GM23338 (cell line): ENCODE data around the gene EPX. TPM values are rescaled to one million over a fixed set of nuclear protein-coding genes. Genes with fewer than 3 reads are reported as not detected.

Experiments
- ATAC-seq: fragments of 200-7000 bp; cut with Tn5 transposase; 3 replicates; pipeline ENCODE4 v1.9.1; 2020
- DNase-seq: peaks from one replicate; pipeline ENCODE4 v3.0.0-alpha.2; 2015; ENCODE audit warnings: low spot score
- H2AFZ ChIP-seq: fragments of 200-600 bp; sonication (generic); 2 replicates; pipeline ENCODE4 v1.8.0; 2016; ENCODE audit warnings: antibody characterized with exemption, mild to moderate bottlenecking, moderate library complexity
- H3F3A ChIP-seq: fragments of 200-600 bp; sonication (generic); replicated peaks from 2 replicates; pipeline ENCODE4 v1.8.0; 2017; ENCODE audit warnings: antibody characterized with exemption, mixed run types, low read depth
- H3K27ac ChIP-seq: fragments of 200-600 bp; sonication (generic); 2 replicates; pipeline ENCODE4 v1.6.1; 2016; ENCODE audit warnings: low read depth
- H3K27me3 ChIP-seq: fragments of 200-600 bp; sonication (generic); 2 replicates; pipeline ENCODE4 v1.8.0; 2016; ENCODE audit warnings: mild to moderate bottlenecking, mixed run types, moderate library complexity; ENCODE audit not compliant: insufficient read depth
- H3K36me3 ChIP-seq: fragments of 200-600 bp; sonication (generic); 2 replicates; pipeline ENCODE4 v1.8.0; 2016; ENCODE audit warnings: mild to moderate bottlenecking; ENCODE audit not compliant: insufficient read depth
- H3K4me1 ChIP-seq: fragments of 200-600 bp; sonication (generic); 2 replicates; pipeline ENCODE4 v1.8.0; 2016; ENCODE audit warnings: mild to moderate bottlenecking, moderate library complexity; ENCODE audit not compliant: insufficient read depth
- H3K4me2 ChIP-seq: fragments of 200-600 bp; sonication (generic); 2 replicates; pipeline ENCODE4 v1.7.1; 2017; ENCODE audit warnings: mixed run types
- H3K4me3 ChIP-seq: fragments of 200-600 bp; sonication (generic); 2 replicates; pipeline ENCODE4 v1.6.1; 2016; ENCODE audit warnings: mixed run types
- H3K79me2 ChIP-seq: fragments of 200-600 bp; sonication (generic); replicated peaks from 2 replicates; pipeline ENCODE4 v1.8.0; 2017; ENCODE audit warnings: mild to moderate bottlenecking; ENCODE audit not compliant: insufficient read depth
- H3K9me2 ChIP-seq: fragments of 200-600 bp; sonication (generic); 2 replicates; pipeline ENCODE4 v1.8.0; 2017; ENCODE audit not compliant: insufficient read depth
- H4K20me1 ChIP-seq: fragments of 200-600 bp; sonication (generic); replicated peaks from 2 replicates; pipeline ENCODE4 v1.8.0; 2017; ENCODE audit warnings: mild to moderate bottlenecking; ENCODE audit not compliant: insufficient read depth
- H3K27ac Mint-ChIP-seq: 2 replicates; pipeline ENCODE4 v1.8.0; 2020; ENCODE audit warnings: inconsistent platforms, mild to moderate bottlenecking, moderate library complexity, mixed read lengths
- H3K27me3 Mint-ChIP-seq: 3 replicates; pipeline ENCODE4 v1.8.0; 2022; ENCODE audit warnings: low read depth, mild to moderate bottlenecking, moderate library complexity, mixed read lengths, inconsistent platforms; ENCODE audit not compliant: insufficient read depth, poor library complexity
- H3K36me3 Mint-ChIP-seq: 3 replicates; pipeline ENCODE4 v1.8.0; 2021; ENCODE audit warnings: low read depth, mild to moderate bottlenecking, inconsistent platforms, moderate library complexity, mixed read lengths
- H3K4me1 Mint-ChIP-seq: 3 replicates; pipeline ENCODE4 v1.8.0; 2020; ENCODE audit warnings: mild to moderate bottlenecking, inconsistent platforms, mixed read lengths
- H3K4me3 Mint-ChIP-seq: 3 replicates; pipeline ENCODE4 v1.8.0; 2021; ENCODE audit warnings: moderate library complexity, mild to moderate bottlenecking, inconsistent platforms, mixed read lengths
- H3K9me3 Mint-ChIP-seq: 3 replicates; pipeline ENCODE4 v1.8.0; 2020; ENCODE audit warnings: moderate library complexity, mild to moderate bottlenecking, inconsistent platforms, mixed read lengths
- CREB1 ChIP-seq: fragments of 250-450 bp; sonication (Bioruptor Pico); IDR thresholded peaks from 2 replicates; pipeline ENCODE4 v1.5.0; 2020; ENCODE audit warnings: low read depth, mild to moderate bottlenecking, moderate library complexity
- EZH2 ChIP-seq: fragments of 200-600 bp; sonication (generic); IDR thresholded peaks from one replicate; pipeline ENCODE4 v1.8.0; 2017; ENCODE audit warnings: antibody characterized with exemption, mild to moderate bottlenecking, low read depth; ENCODE audit not compliant: unreplicated experiment
- EZH2phosphoT487 ChIP-seq: fragments of 200-600 bp; sonication (generic); IDR thresholded peaks from one replicate; pipeline ENCODE4 v1.8.1; 2018; ENCODE audit warnings: antibody characterized with exemption; ENCODE audit not compliant: unreplicated experiment
- JUNB ChIP-seq: IDR thresholded peaks from one replicate; pipeline ENCODE4 v1.6.1; 2016; ENCODE audit warnings: antibody characterized with exemption; ENCODE audit not compliant: unreplicated experiment
- NANOG ChIP-seq: IDR thresholded peaks from 2 replicates; pipeline ENCODE4 v1.6.1; 2016; ENCODE audit warnings: antibody characterized with exemption, borderline replicate concordance
- POLR2AphosphoS5 ChIP-seq: IDR thresholded peaks from 2 replicates; pipeline ENCODE4 v1.6.1; 2016; ENCODE audit warnings: antibody characterized with exemption, low read depth
- STAT1 ChIP-seq: IDR thresholded peaks from one replicate; pipeline ENCODE4 v1.6.1; 2016; ENCODE audit warnings: antibody characterized with exemption; ENCODE audit not compliant: unreplicated experiment
- ZNF114 ChIP-seq: fragments of 250-450 bp; sonication (Bioruptor Pico); IDR thresholded peaks from 2 replicates; pipeline ENCODE4 v1.5.0; 2020; ENCODE audit warnings: mild to moderate bottlenecking, moderate library complexity
- ZNF331 ChIP-seq: fragments of 250-450 bp; sonication (Bioruptor Pico); IDR thresholded peaks from 2 replicates; pipeline ENCODE4 v1.5.0; 2020; ENCODE audit warnings: low read depth, mild to moderate bottlenecking, moderate library complexity
- polyA plus RNA-seq: library from polyadenylated mRNA; unstranded; fragments of >200 nt; fragmentation: Nextera tagmentation; extraction: Ambion mirVana; gene quantifications from 2 replicates; pipeline ENCODE4 v1.2.1, GENCODE V29; 2016
- total RNA-seq: library from RNA; depleted of rRNA; stranded (reverse); fragments of >200 nt; shearing (Covaris generic); gene quantifications from 2 replicates; pipeline ENCODE4 v1.2.3, GENCODE V29; 2014
- TF ChIP-seq, protein P1 (sequence below): fragments of 250-450 bp; sonication (Bioruptor Pico); IDR thresholded peaks from 2 replicates; pipeline ENCODE4 v1.5.0; 2020; ENCODE audit warnings: mild to moderate bottlenecking, moderate library complexity
- TF ChIP-seq, protein P2 (sequence below): IDR thresholded peaks from one replicate; pipeline ENCODE4 v1.6.1; 2018; ENCODE audit warnings: antibody characterized with exemption; ENCODE audit not compliant: unreplicated experiment
- TF ChIP-seq, protein P3 (sequence below): IDR thresholded peaks from 2 replicates; pipeline ENCODE4 v1.6.1; 2016; ENCODE audit warnings: antibody characterized with exemption
- TF ChIP-seq, protein P4 (sequence below), 2 experiments: fragments of 200-600 bp in 1 of 2; sonication (generic) in 1 of 2; conservative IDR thresholded peaks; 2 replicates each; pipeline versions ENCODE4 v1.5.1 to v1.6.1; 2016 to 2017; ENCODE audit warnings: antibody characterized with exemption in 2 of 2, low read depth in 2 of 2, mild to moderate bottlenecking in 2 of 2, moderate library complexity in 1 of 2

EPX gene
- total and polyA plus RNA-seq, 2 experiments from 2014 or later = 0.10 TPM; not detected in 1

DNA sequence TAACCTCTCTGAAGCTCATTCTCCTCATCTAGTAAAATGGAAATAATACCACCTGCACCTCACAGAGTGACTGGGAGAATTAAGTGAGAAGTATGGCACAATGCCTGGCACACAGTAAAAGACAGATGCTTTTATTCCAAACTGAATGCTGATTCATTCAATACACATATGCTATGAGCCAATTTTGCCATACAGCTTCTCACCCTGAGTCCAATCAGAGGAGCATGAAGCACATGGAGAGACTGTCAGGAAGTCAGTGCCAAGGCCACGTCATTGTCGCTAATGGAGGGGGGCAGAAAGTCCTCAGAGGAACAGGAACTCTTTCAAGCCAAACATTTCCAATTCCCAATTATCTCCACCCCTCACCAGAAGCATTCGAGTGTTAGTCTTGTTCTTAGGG is 14.9 kb downstream of the EPX start:
- H3K4me2 ChIP-seq = no peak overlapping the region
- H3K36me3 Mint-ChIP-seq = peaks cover 19% of the 10 kb centered on the region
- H3K9me3 Mint-ChIP-seq = no peaks in the 10 kb centered on the region
- ATAC-seq (no peak), DNase-seq (no peak)
- H3K27ac ChIP-seq = no peak overlapping the region
- no peaks in the 10 kb centered on the region for H3F3A ChIP-seq
- H3K4me3 Mint-ChIP-seq = no peak overlapping the region
- H3K27me3 ChIP-seq = no peaks in the 10 kb centered on the region
- H3K4me3 ChIP-seq = no peak overlapping the region
- H3K4me1 ChIP-seq = no peaks in the 10 kb centered on the region
- no peaks in the 10 kb centered on the region for H3K4me1 Mint-ChIP-seq
- no peak for TF ChIP-seq JUNB
- no peak for TF ChIP-seq ZNF331
- TF ChIP-seq, protein P1, sequence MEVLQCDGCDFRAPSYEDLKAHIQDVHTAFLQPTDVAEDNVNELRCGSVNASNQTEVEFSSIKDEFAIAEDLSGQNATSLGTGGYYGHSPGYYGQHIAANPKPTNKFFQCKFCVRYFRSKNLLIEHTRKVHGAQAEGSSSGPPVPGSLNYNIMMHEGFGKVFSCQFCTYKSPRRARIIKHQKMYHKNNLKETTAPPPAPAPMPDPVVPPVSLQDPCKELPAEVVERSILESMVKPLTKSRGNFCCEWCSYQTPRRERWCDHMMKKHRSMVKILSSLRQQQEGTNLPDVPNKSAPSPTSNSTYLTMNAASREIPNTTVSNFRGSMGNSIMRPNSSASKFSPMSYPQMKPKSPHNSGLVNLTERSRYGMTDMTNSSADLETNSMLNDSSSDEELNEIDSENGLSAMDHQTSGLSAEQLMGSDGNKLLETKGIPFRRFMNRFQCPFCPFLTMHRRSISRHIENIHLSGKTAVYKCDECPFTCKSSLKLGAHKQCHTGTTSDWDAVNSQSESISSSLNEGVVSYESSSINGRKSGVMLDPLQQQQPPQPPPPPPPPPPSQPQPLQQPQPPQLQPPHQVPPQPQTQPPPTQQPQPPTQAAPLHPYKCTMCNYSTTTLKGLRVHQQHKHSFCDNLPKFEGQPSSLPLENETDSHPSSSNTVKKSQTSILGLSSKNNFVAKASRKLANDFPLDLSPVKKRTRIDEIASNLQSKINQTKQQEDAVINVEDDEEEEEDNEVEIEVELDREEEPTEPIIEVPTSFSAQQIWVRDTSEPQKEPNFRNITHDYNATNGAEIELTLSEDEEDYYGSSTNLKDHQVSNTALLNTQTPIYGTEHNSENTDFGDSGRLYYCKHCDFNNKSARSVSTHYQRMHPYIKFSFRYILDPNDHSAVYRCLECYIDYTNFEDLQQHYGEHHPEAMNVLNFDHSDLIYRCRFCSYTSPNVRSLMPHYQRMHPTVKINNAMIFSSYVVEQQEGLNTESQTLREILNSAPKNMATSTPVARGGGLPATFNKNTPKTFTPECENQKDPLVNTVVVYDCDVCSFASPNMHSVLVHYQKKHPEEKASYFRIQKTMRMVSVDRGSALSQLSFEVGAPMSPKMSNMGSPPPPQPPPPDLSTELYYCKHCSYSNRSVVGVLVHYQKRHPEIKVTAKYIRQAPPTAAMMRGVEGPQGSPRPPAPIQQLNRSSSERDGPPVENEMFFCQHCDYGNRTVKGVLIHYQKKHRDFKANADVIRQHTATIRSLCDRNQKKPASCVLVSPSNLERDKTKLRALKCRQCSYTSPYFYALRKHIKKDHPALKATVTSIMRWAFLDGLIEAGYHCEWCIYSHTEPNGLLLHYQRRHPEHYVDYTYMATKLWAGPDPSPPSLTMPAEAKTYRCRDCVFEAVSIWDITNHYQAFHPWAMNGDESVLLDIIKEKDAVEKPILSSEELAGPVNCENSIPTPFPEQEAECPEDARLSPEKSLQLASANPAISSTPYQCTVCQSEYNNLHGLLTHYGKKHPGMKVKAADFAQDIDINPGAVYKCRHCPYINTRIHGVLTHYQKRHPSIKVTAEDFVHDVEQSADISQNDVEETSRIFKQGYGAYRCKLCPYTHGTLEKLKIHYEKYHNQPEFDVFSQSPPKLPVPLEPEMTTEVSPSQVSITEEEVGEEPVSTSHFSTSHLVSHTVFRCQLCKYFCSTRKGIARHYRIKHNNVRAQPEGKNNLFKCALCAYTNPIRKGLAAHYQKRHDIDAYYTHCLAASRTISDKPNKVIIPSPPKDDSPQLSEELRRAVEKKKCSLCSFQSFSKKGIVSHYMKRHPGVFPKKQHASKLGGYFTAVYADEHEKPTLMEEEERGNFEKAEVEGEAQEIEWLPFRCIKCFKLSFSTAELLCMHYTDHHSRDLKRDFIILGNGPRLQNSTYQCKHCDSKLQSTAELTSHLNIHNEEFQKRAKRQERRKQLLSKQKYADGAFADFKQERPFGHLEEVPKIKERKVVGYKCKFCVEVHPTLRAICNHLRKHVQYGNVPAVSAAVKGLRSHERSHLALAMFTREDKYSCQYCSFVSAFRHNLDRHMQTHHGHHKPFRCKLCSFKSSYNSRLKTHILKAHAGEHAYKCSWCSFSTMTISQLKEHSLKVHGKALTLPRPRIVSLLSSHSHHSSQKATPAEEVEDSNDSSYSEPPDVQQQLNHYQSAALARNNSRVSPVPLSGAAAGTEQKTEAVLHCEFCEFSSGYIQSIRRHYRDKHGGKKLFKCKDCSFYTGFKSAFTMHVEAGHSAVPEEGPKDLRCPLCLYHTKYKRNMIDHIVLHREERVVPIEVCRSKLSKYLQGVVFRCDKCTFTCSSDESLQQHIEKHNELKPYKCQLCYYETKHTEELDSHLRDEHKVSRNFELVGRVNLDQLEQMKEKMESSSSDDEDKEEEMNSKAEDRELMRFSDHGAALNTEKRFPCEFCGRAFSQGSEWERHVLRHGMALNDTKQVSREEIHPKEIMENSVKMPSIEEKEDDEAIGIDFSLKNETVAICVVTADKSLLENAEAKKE (CRISPR knock-in tag) = no peak
- no peak for TF ChIP-seq POLR2AphosphoS5
- TF ChIP-seq EZH2 = no peak
- no peak for TF ChIP-seq ZNF114 (CRISPR knock-in tag)
- no peak for TF ChIP-seq EZH2phosphoT487
- no peak for TF ChIP-seq NANOG
- no peak for TF ChIP-seq CREB1 (CRISPR knock-in tag)
- TF ChIP-seq, protein P2, sequence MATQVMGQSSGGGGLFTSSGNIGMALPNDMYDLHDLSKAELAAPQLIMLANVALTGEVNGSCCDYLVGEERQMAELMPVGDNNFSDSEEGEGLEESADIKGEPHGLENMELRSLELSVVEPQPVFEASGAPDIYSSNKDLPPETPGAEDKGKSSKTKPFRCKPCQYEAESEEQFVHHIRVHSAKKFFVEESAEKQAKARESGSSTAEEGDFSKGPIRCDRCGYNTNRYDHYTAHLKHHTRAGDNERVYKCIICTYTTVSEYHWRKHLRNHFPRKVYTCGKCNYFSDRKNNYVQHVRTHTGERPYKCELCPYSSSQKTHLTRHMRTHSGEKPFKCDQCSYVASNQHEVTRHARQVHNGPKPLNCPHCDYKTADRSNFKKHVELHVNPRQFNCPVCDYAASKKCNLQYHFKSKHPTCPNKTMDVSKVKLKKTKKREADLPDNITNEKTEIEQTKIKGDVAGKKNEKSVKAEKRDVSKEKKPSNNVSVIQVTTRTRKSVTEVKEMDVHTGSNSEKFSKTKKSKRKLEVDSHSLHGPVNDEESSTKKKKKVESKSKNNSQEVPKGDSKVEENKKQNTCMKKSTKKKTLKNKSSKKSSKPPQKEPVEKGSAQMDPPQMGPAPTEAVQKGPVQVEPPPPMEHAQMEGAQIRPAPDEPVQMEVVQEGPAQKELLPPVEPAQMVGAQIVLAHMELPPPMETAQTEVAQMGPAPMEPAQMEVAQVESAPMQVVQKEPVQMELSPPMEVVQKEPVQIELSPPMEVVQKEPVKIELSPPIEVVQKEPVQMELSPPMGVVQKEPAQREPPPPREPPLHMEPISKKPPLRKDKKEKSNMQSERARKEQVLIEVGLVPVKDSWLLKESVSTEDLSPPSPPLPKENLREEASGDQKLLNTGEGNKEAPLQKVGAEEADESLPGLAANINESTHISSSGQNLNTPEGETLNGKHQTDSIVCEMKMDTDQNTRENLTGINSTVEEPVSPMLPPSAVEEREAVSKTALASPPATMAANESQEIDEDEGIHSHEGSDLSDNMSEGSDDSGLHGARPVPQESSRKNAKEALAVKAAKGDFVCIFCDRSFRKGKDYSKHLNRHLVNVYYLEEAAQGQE = no peak
- TF ChIP-seq, protein P3, sequence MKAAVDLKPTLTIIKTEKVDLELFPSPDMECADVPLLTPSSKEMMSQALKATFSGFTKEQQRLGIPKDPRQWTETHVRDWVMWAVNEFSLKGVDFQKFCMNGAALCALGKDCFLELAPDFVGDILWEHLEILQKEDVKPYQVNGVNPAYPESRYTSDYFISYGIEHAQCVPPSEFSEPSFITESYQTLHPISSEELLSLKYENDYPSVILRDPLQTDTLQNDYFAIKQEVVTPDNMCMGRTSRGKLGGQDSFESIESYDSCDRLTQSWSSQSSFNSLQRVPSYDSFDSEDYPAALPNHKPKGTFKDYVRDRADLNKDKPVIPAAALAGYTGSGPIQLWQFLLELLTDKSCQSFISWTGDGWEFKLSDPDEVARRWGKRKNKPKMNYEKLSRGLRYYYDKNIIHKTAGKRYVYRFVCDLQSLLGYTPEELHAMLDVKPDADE = no peak
- TF ChIP-seq, protein P4, sequence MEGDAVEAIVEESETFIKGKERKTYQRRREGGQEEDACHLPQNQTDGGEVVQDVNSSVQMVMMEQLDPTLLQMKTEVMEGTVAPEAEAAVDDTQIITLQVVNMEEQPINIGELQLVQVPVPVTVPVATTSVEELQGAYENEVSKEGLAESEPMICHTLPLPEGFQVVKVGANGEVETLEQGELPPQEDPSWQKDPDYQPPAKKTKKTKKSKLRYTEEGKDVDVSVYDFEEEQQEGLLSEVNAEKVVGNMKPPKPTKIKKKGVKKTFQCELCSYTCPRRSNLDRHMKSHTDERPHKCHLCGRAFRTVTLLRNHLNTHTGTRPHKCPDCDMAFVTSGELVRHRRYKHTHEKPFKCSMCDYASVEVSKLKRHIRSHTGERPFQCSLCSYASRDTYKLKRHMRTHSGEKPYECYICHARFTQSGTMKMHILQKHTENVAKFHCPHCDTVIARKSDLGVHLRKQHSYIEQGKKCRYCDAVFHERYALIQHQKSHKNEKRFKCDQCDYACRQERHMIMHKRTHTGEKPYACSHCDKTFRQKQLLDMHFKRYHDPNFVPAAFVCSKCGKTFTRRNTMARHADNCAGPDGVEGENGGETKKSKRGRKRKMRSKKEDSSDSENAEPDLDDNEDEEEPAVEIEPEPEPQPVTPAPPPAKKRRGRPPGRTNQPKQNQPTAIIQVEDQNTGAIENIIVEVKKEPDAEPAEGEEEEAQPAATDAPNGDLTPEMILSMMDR (conservative IDR thresholded peaks at IDR 0.05; ENCODE audit: low read depth in 2 of 2) = no peak
- TF ChIP-seq STAT1 = no peak
- H2AFZ ChIP-seq = no peak overlapping the region
- H3K27me3 Mint-ChIP-seq = peaks cover 4% of the 10 kb centered on the region
- no peaks in the 10 kb centered on the region; the same call in 1 of the 2 replicates for H4K20me1 ChIP-seq
- H3K9me2 ChIP-seq = no peaks in the 10 kb centered on the region
- no peaks in the 10 kb centered on the region for H3K36me3 ChIP-seq
- H3K79me2 ChIP-seq = no peaks in the 10 kb centered on the region
- no peak overlapping the region for H3K27ac Mint-ChIP-seq
